Superior temporal gyrus (tissue), 1 donor: ENCODE data around the gene HOXC9.

Experiments
- DNase-seq: peaks from one replicate; pipeline ENCODE4 v3.0.0-alpha.2; 2016; ENCODE audit errors: extremely low spot score

HOXC9 gene

GRCh38 chr12:53976172-53976822, 23.7 kb upstream of the HOXC9 start:
- no peak for DNase-seq

- DNase-seq: no peak
Measured at GRCh38 chr12:53976823-53977595, 23.0 kb upstream of the HOXC9 start.

GRCh38 chr12:53977596-53978445, 22.1 kb upstream of the HOXC9 start:
- no peak for DNase-seq

DNA sequence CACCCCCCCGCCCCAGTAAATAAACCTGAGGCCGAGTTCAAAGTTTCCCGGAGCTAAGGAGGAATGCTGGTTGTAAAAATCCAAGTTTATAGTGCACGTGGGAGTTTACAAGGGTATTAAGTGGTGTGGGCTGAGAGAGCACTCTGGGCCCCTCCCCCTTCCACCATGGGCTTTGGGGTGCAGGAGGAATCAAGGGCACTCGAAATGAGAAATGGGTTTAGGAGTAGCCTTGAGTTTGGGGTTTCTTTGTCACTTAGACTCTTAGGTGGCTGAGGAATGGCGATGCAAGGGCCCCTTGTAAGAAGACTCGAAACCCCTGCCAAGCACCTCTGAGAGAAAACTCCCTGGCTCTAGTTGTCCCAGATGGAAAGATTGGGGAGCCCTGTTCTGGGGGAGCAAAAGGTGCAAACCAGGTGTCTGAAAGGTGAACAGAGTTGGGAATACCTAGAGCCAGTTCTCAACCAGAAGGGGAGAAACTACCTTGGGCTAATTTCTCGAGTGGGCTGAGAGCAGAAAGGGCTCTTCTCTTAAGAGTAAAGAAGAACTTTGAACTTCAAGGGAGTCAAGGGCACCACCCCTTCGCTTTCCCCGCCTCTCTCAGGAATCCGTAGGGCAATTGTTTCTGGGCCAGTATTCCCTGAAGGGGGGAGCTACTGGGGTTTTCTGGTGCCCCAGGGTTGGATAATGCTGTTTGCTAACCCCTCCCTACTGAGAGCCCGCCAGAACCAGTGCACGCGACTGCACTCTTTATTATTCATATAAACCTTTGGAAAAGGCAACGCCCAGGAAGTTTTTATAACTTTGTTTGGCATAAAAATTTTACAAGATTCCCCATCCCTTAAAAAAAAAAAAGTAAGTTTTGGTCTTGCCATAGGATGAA, 21.2 kb upstream of the HOXC9 start:
- DNase-seq: no peak

DNA sequence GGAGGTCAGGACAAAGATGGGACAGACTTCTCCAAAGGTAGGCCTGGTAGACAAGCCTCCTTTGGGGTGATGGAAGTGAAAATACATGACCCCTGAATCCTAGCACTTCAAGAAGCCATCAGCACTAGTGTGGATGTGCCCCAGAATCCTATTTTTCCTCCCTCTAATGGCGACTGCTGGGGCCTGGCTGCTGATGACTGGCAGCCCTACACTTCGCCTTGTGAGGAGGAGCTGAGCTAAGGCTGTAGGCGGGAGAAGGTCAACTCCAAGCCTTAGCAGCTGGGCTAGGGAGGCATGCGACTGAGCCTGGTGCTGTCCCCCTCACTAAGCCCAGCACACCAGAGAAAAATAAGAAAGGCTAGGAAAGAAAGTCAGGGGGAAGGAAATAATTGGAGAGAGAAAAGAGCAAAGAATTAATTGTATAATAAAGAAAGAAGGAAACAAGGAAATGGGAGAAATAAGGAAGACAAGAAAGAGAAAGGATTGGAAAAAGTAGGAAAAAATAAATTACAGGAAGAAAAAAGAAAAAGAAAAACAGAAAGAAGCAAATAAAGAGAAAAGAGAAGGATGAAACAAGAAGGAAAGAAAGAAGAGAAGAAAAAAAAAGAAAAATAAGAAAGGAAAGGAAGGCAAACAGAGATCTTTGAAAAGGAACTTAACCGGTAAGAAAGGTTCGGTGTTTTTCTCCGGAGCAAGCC, 19.7 kb upstream of the HOXC9 start:
- DNase-seq: no peak

GRCh38 chr12:53980802-53981496, 19.0 kb upstream of the HOXC9 start:
- no peak for DNase-seq

DNA sequence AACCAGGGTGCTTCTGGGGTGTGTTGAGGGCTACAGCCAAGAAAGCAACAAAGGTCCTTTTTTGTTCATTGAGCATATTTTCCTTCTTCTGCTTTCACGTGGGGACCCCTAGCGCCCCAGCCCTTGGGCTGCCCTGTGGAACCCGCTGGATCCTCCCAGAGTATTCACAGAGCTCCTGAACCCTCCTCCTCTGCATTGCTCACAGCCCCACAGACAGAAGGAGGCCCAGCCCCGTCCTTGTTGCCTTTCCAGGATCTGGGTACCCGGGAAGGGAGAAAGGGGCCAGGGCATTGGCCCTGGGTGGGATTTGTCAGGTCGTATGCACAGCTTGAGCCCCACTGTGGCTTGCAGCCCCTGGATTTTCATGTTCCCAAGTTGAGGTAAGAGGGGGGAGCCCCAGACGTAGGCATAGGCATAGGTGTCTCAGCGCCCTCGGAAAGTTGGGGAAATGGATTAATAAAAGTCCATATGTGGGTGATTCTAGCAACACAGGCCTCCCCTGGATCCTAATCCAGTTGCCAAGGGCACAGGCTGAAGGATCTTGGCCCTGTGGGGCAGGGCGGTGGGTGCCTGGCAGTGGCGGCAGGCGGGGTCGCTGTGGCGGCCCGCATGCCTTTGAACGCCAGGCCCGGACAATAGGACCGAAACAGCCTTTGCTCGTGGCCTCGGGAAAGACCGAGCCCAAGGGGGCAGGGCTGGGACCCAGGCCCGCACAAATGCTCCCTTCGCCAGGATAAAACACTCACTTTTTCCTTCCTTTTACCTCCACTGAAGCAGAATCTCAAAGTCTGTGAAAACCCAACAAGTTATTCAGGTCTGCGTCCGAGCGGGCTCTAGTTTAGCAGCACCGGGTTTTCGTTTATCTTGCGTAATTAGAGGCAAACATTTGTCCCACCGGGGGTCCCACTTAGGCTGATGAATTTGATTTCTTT, 18.1 kb upstream of the HOXC9 start:
- DNase-seq: no peak

- DNase-seq: no peak
Measured at GRCh38 chr12:53982648-53983567, 17.1 kb upstream of the HOXC9 start.

GRCh38 chr12:53983568-53983949, 16.4 kb upstream of the HOXC9 start:
- DNase-seq: no peak

DNA sequence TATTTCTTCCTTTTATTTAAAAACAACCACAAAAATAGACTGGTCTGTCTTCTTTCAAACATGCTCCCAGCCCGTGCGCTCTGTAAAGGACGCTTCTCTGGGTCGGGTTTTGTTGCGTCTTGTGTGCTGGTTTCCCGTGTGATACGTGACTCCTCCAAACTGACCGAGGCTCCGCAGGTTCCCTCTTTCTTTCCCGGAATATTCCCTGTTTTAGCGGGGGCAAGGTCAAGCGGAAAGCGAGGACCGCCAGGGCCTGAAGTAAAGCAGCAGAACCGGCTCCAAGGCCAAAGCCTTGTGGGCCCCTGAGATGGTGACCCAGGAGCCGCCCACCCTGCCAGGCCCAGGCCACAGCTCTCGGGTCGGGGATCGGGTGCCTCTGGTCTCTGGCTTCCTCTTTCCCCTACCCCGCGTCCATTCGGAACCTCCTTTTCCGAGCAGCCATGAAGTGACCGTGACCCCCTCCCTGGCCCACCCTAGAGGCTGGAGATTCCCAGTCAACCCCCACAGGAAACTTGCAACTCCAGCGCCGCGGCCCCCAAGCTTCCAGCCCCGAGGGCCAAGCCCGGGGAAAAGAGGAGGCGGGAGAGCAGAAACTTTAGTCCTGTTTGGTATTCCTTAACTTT, 15.9 kb upstream of the HOXC9 start:
- DNase-seq: no peak

GRCh38 chr12:53984901-53985691, 14.9 kb upstream of the HOXC9 start, which contains the start of gene HOXC10:
Gene HOXC10, plus strand, starts transcription at chr12:53985146. Its CDS starts 114 bp downstream, at chr12:53985260.
- DNase-seq: peak; percentile 23

DNA sequence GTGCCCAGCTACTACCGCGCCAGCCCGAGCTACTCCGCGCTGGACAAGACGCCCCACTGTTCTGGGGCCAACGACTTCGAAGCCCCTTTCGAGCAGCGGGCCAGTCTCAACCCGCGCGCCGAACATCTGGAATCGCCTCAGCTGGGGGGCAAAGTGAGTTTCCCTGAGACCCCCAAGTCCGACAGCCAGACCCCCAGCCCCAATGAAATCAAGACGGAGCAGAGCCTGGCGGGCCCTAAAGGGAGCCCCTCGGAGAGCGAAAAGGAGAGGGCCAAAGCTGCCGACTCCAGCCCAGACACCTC, 14.3 kb upstream of the HOXC9 start:
- no peak for DNase-seq

DNA sequence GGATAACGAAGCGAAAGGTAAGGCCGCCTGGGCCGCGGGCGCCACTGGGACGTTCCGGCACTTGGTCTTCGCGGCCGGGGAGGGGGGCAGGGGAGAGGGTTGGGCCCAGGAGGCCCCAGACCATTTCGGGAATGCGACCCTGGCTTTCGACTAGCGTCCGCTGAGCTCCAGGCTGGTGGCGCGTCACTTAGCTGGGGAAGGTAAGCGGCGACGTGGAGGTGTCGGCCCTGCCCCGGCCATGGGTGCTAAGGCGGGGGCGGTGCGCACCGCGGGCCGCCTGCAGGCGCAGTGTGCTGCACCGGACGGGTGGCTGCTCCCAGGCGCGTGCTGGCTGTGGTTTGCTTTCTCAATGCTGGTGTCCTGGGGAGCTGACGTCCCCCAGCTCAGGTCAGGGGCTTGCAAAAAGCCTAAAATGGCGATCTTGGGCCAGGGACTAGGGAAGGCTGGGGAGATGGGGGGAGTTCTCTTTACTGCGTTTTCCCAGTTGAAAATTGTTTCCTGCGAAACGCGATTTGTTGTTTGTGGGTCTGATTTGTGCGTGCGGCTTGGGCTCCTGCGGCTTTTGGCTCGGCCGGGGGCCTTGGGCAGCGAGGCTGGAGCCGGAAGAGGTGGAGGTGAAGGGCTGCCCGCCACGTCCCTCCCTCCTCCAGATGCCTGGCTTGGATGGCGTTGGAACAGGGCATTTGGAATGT, 13.8 kb upstream of the HOXC9 start:
- DNase-seq: no peak

GRCh38 chr12:53986686-53987483, 13.1 kb upstream of the HOXC9 start:
- DNase-seq: no peak

DNA sequence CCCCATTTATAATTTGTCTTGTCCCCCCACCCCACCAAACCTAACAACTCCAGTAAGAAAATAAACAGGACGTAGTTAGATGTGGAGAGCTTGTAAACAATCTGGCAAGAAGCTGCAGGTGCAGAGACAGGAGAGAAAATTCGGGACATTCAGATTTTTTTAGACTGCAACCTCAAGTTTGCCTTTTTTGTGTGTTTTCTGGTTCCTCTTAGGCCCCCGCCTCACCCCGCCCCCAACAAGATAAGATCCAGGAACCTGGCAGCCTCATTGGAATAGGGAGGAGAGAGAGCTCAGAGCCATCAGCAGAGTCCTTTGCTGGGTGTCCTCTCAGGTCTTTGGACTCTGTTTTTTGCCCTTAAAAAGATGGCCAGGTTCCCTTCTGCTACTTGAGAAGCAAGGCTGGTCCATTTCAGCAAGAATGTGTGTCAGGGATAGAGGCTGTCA, 12.2 kb upstream of the HOXC9 start:
- DNase-seq: no peak
